C4-2B (cell line): ENCODE results near the gene NDFIP1.

Experiments
- CTCF ChIP-seq: fragments of 450-650 bp; conservative IDR thresholded peaks from 2 replicates; pipeline ENCODE4 v1.5.1; 2017; ENCODE audit warnings: mild to moderate bottlenecking
- ZFX ChIP-seq: fragments of 450-650 bp; IDR thresholded peaks from 2 replicates; pipeline ENCODE4 v1.6.1; 2017

GRCh38 chr5:142074006-142074405 lies 34.6 kb upstream of the NDFIP1 start:
- TF ChIP-seq CTCF (no peak), ZFX (no peak)
